NCI-H510A (cell line): Measurements from ENCODE around the gene KCNQ1.

ENCODE experiments used
- DNase-seq: peaks from one replicate; lab custom pipeline; 2025; lab: John Stamatoyannopoulos, UW

The KCNQ1 gene

GRCh38 chr11:2766166-2766565 is 321.4 kb downstream of the KCNQ1 start:
- no peak for DNase-seq

DNA sequence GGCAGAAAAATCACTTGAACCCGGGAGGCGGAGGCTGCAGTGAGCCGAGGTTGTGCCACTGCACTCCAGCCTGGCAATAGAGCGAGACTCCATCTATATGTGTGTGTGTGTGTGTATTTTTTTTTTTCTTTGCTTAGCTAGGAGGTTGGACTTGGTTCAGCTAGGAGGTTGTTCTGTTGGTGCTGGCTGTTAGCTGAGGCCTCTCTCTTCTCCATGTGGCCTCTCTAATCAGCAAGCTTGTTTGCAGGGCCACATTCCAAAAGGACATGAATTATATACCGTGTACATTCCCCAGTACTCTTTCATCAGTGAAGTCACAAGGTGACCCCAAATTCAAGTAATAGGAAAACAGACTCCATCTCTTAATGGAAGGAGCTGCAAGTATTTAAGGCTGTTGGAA is 322.3 kb downstream of the KCNQ1 start:
- no peak for DNase-seq

- no peak for DNase-seq
These were observed 323.0 kb downstream of the KCNQ1 start for GRCh38 chr11:2767801-2768200.

GRCh38 chr11:2768471-2769408 is 323.9 kb downstream of the KCNQ1 start:
- DNase-seq = no peak

GRCh38 chr11:2769409-2770095 is 324.7 kb downstream of the KCNQ1 start:
- DNase-seq = no peak

- no peak for DNase-seq
These were observed 325.4 kb downstream of the KCNQ1 start for GRCh38 chr11:2770096-2770751.

GRCh38 chr11:2770761-2771301 is 326.0 kb downstream of the KCNQ1 start:
- no peak for DNase-seq

- no peak for DNase-seq
These were observed 327.1 kb downstream of the KCNQ1 start for GRCh38 chr11:2771758-2772466.

DNA sequence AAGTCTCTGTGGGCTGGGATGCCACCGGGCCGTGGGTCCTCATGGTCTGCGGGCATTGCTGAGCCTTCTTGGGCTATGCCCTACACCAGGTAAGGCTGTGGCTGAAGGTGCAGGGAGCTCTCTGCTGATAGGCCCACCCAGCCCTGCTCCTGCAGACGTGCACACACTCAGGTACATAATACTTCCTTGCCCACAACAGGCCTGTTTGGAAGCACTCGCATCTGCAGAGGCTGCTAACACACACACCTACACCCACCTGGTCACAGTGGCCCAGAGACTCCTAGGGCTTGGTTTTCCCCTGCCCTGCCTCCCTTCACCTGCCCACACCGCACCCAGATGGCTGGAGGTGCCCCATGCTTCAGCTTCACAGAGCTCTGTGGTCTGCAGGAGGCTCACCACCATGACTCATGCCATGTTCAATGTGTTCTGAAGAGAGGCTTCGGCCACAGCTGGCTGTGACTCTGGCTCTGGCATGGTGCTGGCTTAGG is 327.8 kb downstream of the KCNQ1 start:
- DNase-seq = no peak

- DNase-seq = no peak
These were observed 329.6 kb downstream of the KCNQ1 start for GRCh38 chr11:2774173-2775082.

- DNase-seq = no peak
These were observed 330.3 kb downstream of the KCNQ1 start for GRCh38 chr11:2775083-2775625.

GRCh38 chr11:2775626-2776350 is 331.0 kb downstream of the KCNQ1 start:
- no peak for DNase-seq

GRCh38 chr11:2776351-2777061 is 331.7 kb downstream of the KCNQ1 start:
- no peak for DNase-seq

- no peak for DNase-seq
These were observed 332.6 kb downstream of the KCNQ1 start for GRCh38 chr11:2777386-2777785.

DNA sequence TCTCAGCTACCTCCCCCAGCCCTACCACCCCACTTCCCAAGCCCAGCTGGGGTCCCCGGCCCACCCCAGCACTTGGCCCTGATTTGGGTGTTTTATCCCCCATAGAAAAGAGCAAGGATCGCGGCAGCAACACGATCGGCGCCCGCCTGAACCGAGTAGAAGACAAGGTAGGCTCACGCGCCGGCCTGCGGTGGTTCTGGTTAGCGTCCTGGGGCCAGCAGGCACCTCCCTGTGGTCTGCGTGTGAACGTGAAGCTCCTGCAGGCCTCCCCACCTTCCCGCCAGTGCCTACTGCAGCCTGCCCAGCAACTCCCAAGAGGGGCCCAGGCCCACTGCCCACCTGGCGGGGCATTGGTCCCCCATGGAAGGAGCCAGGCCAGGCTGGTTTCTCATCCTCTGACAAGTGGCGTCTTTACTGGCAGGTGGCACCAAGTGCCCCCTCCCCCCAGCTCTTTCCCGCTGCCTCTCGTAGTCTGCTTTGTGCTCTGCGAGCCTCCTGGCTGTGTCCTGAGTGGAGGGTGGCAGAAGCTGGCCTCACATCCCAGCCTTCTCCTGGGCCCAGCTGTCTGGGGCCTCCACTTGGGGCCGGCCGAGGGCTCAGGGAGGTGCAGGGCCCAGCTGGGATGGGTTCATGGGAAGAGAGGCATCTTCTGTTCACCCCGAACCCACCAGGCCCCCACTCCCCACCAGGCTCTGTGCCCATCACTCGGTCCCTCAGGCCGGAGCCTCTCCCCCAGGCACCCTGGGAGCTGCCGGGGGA is 333.2 kb downstream of the KCNQ1 start:
- DNase-seq = no peak

DNA sequence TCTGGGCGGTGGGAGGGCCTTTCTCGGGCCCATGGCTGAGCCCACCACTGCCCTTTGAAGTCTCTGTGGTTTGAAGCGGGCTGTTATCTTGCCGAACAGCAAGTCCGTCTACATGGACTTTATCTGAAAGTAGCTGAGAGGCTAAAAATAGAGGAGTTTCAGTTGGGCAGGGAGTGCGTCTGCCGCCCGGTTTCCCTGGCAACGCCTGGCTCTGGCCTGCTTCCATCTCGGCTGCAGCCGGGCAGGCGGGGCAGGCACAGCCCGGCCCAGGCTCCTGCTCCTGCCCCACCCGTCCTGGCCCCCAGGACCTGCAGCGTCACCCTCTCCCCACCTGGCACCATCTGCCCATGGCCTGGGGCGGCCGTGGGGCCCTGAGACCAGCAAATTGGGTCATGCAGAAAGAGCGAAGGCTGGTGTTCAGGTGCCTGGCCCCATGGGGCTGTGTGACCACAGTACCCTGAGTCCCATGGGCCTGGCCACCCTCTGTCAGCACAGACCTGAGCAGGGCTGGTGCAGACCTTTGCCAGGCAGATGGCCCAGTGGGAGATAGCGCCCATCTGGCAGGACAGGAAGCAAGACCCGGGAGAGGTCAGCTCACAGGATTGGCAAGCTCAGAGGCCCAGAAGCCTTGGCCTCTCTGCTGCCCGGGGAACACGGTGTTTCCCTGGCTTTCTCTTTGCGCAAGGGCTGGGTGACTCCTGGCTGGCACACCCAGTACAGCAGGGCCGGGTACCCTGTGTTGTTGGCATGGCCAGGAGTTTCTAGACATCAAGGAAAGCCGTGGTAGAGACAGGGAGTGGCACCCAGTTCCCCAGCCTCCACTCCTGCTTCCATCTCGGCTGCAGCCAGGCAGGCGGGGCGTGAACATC is 334.1 kb downstream of the KCNQ1 start:
- no peak for DNase-seq

GRCh38 chr11:2779499-2779980 is 334.7 kb downstream of the KCNQ1 start:
- DNase-seq = no peak
